ENCODE data around the gene GNB1L. TPM values are rescaled to one million over a fixed set of nuclear protein-coding genes. Genes with fewer than 3 reads are reported as not detected.

GNB1L gene
- total and polyA plus RNA-seq, 2 donors, result 11.2 to 15.4 TPM

GRCh38 chr22:19766511-19767426 lies 87.9 kb downstream of the GNB1L start:
- H3K27me3 ChIP-seq (ENCODE audit: control insufficient read depth in 2 of 2, insufficient read depth in 1 of 2, low read length in 1 of 2), result peaks cover 77 to 99% of the 10 kb centered on the region in 2 donors

GRCh38 chr22:19766240-19766510 lies 88.5 kb downstream of the GNB1L start:
- WGBS, result 1% methylated on average over 36 of the region's 36 CpGs
- Histone ChIP-seq H3K9me3 (ENCODE audit: control insufficient read depth in 2 of 2, insufficient read depth in 1 of 2, low read length in 1 of 2) (peaks cover 2 to 22% of the 10 kb centered on the region in 2 donors), H3K36me3 (ENCODE audit: control insufficient read depth in 2 of 2, insufficient read depth in 2 of 2, low read length in 1 of 2) (no peaks in the 10 kb centered on the region), H3K4me3 (ENCODE audit: low read length in 2 of 2) (peak overlapping the region in 1 of 2 donors; percentile 40), H3K4me1 (ENCODE audit: control insufficient read depth in 2 of 2, insufficient read depth in 2 of 2, low read length in 2 of 2) (peaks cover 0 to 38% of the 10 kb centered on the region in 2 donors), H3K27me3 (ENCODE audit: control insufficient read depth in 2 of 2, insufficient read depth in 1 of 2, low read length in 1 of 2) (peaks cover 81 to 99% of the 10 kb centered on the region in 2 donors), H3K27ac (ENCODE audit: low read depth in 1 of 2, low read length in 1 of 2) (no peak overlapping the region)
- DNase-seq (ENCODE audit: low read depth in 6 of 9, low spot score in 9 of 9), result no peak

More at GRCh38 chr22:19766511-19767426, 87.9 kb downstream of the GNB1L start:
- Histone ChIP-seq H3K4me1 (ENCODE audit: control insufficient read depth in 2 of 2, insufficient read depth in 2 of 2, low read length in 2 of 2) (peaks cover 0 to 39% of the 10 kb centered on the region in 2 donors), H3K27ac (ENCODE audit: low read depth in 1 of 2, low read length in 1 of 2) (no peak overlapping the region), H3K4me3 (ENCODE audit: low read length in 2 of 2) (peak overlapping the region in 1 of 2 donors; percentile 23), H3K9me3 (ENCODE audit: control insufficient read depth in 2 of 2, insufficient read depth in 1 of 2, low read length in 1 of 2) (peaks cover 2 to 19% of the 10 kb centered on the region in 2 donors), H3K36me3 (ENCODE audit: control insufficient read depth in 2 of 2, insufficient read depth in 2 of 2, low read length in 1 of 2) (no peaks in the 10 kb centered on the region)
- DNase-seq (ENCODE audit: low read depth in 6 of 9, low spot score in 9 of 9), result no peak
- 2% methylated on average over 103 of the region's 103 CpGs for WGBS

DNA sequence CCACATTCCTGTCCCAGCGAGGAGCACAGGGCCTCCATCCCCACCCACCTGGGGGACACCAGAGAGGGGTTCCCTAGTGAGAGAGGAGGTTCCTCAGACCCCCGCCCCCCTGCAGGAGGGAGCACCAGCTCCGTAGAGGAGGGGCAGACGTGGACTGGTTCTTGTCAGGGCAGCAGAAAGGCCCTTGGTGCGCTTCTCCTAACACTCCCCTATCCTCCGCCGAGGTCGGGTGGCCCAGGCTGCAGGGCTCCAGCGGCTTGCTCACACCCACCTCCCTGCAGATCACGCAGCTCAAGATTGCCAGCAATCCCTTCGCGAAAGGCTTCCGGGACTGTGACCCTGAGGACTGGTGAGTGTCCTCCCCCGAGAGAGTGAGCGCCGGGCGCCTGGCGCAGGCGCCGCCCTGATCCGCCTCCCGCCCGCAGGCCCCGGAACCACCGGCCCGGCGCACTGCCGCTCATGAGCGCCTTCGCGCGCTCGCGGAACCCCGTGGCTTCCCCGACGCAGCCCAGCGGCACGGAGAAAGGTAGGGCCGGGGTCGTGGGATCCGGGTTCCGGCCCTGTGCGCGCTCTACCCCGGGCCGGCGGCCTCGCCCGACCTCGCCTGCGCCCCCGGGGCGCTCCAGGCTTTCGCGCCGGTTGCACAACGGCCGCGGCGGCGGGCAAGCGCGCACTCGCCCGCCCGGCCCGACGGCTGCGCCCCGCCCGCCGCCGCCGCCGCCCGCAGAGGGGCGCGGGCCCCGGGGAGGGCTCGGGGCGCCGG lies 89.0 kb downstream of the GNB1L start:
- Histone ChIP-seq H3K4me1 (ENCODE audit: control insufficient read depth in 2 of 2, insufficient read depth in 2 of 2, low read length in 2 of 2) (peaks cover 0 to 33% of the 10 kb centered on the region in 2 donors), H3K36me3 (ENCODE audit: control insufficient read depth in 2 of 2, insufficient read depth in 2 of 2, low read length in 1 of 2) (no peaks in the 10 kb centered on the region), H3K9me3 (ENCODE audit: control insufficient read depth in 2 of 2, insufficient read depth in 1 of 2, low read length in 1 of 2) (peaks cover 2 to 22% of the 10 kb centered on the region in 2 donors), H3K27me3 (ENCODE audit: control insufficient read depth in 2 of 2, insufficient read depth in 1 of 2, low read length in 1 of 2) (peaks cover 82 to 98% of the 10 kb centered on the region in 2 donors), H3K27ac (ENCODE audit: low read depth in 1 of 2, low read length in 1 of 2) (no peak overlapping the region), H3K4me3 (ENCODE audit: low read length in 2 of 2) (peak overlapping the region in 1 of 2 donors; percentile 40)
- WGBS, result 3% methylated on average over 83 of the region's 83 CpGs
- DNase-seq (ENCODE audit: low read depth in 6 of 9, low spot score in 9 of 9), result no peak

DNA sequence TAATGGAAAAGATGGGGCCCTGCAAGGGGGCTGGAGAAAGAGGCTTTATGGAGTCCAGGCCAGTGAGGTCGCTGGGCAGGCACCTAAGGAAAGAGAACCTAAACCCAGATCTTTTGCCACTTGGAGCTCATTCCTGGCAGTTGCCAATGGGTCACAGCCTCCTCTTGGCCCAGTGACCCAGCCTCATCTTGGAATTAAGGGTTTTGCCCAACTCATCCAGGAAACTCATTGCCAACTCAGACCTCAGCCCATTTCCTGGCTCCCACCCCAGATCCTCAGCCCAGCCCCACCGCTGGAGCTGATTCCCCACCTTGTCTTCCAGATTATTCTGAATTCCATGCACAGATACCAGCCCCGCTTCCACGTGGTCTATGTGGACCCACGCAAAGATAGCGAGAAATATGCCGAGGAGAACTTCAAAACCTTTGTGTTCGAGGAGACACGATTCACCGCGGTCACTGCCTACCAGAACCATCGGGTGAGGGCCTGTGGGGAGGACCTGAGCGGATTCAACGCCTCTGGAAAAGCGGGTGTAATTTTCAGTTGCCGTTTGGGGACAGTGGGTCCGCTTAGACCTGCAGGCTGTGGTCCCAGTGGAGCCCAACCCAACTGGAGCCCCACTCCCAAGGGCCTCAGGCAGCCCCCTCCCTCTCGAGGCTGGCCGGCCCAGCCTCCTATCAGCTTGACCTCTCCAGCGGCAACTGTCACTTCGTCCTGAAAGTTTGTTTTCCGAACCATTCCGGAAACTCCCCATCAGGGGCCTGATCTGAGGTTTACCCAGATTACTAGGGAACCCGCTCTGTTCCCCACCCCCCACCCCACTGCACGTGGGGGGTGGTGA lies 89.8 kb downstream of the GNB1L start:
- Histone ChIP-seq H3K36me3 (ENCODE audit: control insufficient read depth in 2 of 2, insufficient read depth in 2 of 2, low read length in 1 of 2) (no peaks in the 10 kb centered on the region), H3K9me3 (ENCODE audit: control insufficient read depth in 2 of 2, insufficient read depth in 1 of 2, low read length in 1 of 2) (peaks cover 2 to 22% of the 10 kb centered on the region in 2 donors), H3K27me3 (ENCODE audit: control insufficient read depth in 2 of 2, insufficient read depth in 1 of 2, low read length in 1 of 2) (peaks cover 86 to 96% of the 10 kb centered on the region in 2 donors), H3K4me1 (ENCODE audit: control insufficient read depth in 2 of 2, insufficient read depth in 2 of 2, low read length in 2 of 2) (peaks cover 0 to 27% of the 10 kb centered on the region in 2 donors), H3K27ac (ENCODE audit: low read depth in 1 of 2, low read length in 1 of 2) (no peak overlapping the region), H3K4me3 (ENCODE audit: low read length in 2 of 2) (no peak overlapping the region)
- 44% methylated on average over 25 of the region's 25 CpGs for WGBS
- no peak for DNase-seq (ENCODE audit: low read depth in 6 of 9, low spot score in 9 of 9)

GRCh38 chr22:19764299-19764593 lies 90.4 kb downstream of the GNB1L start:
- Histone ChIP-seq H3K4me1 (ENCODE audit: control insufficient read depth in 2 of 2, insufficient read depth in 2 of 2, low read length in 2 of 2) (peaks cover 2 to 32% of the 10 kb centered on the region in 2 donors), H3K36me3 (ENCODE audit: control insufficient read depth in 2 of 2, insufficient read depth in 2 of 2, low read length in 1 of 2) (no peaks in the 10 kb centered on the region), H3K27ac (ENCODE audit: low read depth in 1 of 2, low read length in 1 of 2) (no peak overlapping the region), H3K9me3 (ENCODE audit: control insufficient read depth in 2 of 2, insufficient read depth in 1 of 2, low read length in 1 of 2) (peaks cover 2 to 22% of the 10 kb centered on the region in 2 donors), H3K27me3 (ENCODE audit: control insufficient read depth in 2 of 2, insufficient read depth in 1 of 2, low read length in 1 of 2) (peaks cover 90 to 96% of the 10 kb centered on the region in 2 donors), H3K4me3 (ENCODE audit: low read length in 2 of 2) (no peak overlapping the region)
- DNase-seq (ENCODE audit: low read depth in 6 of 9, low spot score in 9 of 9), result no peak
- WGBS, result 62% methylated on average over 17 of the region's 17 CpGs

DNA sequence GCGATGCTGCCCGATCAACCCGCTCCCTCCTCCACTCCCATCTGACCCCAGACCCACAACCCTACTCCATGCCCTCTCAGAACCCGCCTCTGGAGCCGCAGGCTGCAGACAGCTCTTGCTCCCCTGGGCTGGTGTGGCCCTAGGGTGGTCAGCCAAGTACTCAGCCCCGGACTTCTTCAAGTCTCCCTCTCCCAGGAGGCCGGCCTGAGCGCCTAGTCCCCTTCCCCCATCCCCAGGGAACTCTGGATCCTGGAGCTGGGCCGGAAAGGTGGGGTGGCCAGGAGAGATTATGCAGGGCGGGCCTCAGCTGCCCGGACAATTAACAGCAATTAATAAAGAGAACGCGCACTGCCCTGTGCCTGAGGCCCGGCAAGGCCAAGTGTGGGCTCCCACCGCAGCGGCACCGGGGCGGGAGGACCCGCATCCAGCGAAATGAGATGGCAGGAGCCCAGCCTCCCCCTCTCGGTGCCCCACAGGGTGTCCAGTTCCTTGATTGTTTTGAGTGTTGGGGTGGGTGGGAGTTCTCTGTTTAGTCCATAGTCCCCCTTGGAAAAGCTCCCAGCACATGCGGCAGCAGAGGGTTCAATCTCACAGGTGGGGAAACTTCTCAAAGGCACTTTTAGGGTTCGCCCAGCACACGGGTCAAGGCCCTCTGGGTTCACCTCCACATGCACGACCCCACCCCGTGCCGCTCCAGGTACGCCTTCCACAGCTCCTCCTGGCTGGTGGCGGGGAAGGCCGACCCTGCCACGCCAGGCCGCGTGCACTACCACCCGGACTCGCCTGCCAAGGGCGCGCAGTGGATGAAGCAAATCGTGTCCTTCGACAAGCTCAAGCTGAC lies 91.0 kb downstream of the GNB1L start:
- peaks cover 93 to 96% of the 10 kb centered on the region in 2 donors for H3K27me3 ChIP-seq (ENCODE audit: control insufficient read depth in 2 of 2, insufficient read depth in 1 of 2, low read length in 1 of 2)
- H3K36me3 ChIP-seq (ENCODE audit: control insufficient read depth in 2 of 2, insufficient read depth in 2 of 2, low read length in 1 of 2), result no peaks in the 10 kb centered on the region
- no peak overlapping the region for H3K27ac ChIP-seq (ENCODE audit: low read depth in 1 of 2, low read length in 1 of 2)
- no peak overlapping the region for H3K4me3 ChIP-seq (ENCODE audit: low read length in 2 of 2)
- DNase-seq (ENCODE audit: low read depth in 6 of 9, low spot score in 9 of 9), result no peak
- peaks cover 2 to 37% of the 10 kb centered on the region in 2 donors for H3K4me1 ChIP-seq (ENCODE audit: control insufficient read depth in 2 of 2, insufficient read depth in 2 of 2, low read length in 2 of 2)
- peaks cover 2 to 22% of the 10 kb centered on the region in 2 donors for H3K9me3 ChIP-seq (ENCODE audit: control insufficient read depth in 2 of 2, insufficient read depth in 1 of 2, low read length in 1 of 2)
- WGBS, result 64% methylated on average over 39 of the region's 39 CpGs

DNA sequence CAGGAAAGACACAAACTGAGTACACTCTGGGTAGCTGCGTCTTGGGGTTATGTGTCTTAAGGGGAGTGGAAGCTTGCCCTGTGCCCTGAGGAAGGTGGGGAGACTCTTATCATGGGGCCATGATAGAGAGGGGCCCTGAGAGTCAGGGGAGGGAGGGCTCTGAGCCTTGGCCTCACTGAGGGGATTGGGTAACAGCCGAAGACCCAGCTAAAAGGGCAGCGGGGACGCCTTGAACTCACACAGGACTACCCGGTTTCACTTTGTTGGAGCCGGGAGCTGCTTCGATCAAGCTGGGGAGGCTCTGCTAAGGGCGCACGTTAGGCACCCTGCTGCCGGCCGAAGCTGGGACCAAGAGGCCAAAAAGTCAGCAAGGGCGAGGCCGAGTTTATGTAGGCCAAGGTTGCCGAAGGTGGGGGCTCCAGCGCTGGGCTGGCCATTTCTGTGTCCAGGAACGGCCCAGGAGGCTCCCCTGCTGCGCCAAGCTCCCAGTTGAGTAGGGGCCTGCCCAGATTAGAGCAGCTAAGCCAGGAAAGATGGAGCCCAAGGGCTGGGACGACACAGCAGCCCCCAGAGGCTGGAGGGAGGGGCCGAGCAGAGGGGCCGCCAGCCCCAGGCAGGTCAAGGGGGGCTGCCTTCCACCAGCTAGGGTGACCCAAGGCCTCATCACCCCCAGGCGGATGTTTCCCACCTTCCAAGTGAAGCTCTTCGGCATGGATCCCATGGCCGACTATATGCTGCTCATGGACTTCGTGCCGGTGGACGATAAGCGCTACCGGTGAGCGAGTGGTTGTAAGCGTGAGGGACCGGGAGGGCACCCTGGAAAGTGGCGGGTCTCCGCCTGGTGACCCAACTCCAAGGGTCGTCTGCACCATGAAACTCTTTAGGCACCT lies 91.9 kb downstream of the GNB1L start:
- Histone ChIP-seq H3K27me3 (ENCODE audit: control insufficient read depth in 2 of 2, insufficient read depth in 1 of 2, low read length in 1 of 2) (peaks cover 93 to 96% of the 10 kb centered on the region in 2 donors), H3K27ac (ENCODE audit: low read depth in 1 of 2, low read length in 1 of 2) (no peak overlapping the region), H3K9me3 (ENCODE audit: control insufficient read depth in 2 of 2, insufficient read depth in 1 of 2, low read length in 1 of 2) (peaks cover 2 to 22% of the 10 kb centered on the region in 2 donors), H3K4me1 (ENCODE audit: control insufficient read depth in 2 of 2, insufficient read depth in 2 of 2, low read length in 2 of 2) (peaks cover 2 to 38% of the 10 kb centered on the region in 2 donors), H3K4me3 (ENCODE audit: low read length in 2 of 2) (no peak overlapping the region), H3K36me3 (ENCODE audit: control insufficient read depth in 2 of 2, insufficient read depth in 2 of 2, low read length in 1 of 2) (no peaks in the 10 kb centered on the region)
- DNase-seq (ENCODE audit: low read depth in 6 of 9, low spot score in 9 of 9), result no peak
- WGBS, result 81% methylated on average over 34 of the region's 34 CpGs

Measured in thymus (tissue), 11 donors.